HG02588 (cell line): Measurements from ENCODE around the gene NECTIN4.
"Not testable (repeated sequence)": the region's sequence is repeated elsewhere in the genome, so short reads cannot be mapped to it uniquely, and the experiment has no call there.

Experiments used
- ATAC-seq: cut with Tn5 transposase; IDR thresholded peaks from one replicate; pipeline ENCODE4 v1.9.1; 2021; ENCODE audit warnings: mild to moderate bottlenecking, moderate library complexity; ENCODE audit not compliant: unreplicated experiment

NECTIN4 gene

DNA sequence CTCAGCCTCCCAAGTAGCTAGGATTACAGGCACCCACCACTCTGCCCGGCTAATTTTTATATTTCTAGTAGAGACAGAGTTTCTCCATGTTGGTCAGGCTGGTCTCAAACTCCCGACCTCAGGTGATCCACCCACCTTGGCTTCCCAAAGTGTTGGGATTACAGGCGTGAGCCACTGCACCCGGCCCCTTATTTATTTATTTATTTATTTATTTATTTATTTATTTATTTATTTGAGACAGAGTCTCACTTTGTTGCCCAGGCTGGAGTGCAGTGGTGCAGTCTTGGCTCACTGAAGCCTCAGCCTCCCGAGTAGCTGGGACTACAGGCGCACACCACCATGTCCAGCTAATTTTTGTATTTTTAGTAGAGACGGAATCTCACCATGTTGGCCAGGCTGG, 23.7 kb downstream of the NECTIN4 start:
- ATAC-seq, result not testable (repeated sequence)

DNA sequence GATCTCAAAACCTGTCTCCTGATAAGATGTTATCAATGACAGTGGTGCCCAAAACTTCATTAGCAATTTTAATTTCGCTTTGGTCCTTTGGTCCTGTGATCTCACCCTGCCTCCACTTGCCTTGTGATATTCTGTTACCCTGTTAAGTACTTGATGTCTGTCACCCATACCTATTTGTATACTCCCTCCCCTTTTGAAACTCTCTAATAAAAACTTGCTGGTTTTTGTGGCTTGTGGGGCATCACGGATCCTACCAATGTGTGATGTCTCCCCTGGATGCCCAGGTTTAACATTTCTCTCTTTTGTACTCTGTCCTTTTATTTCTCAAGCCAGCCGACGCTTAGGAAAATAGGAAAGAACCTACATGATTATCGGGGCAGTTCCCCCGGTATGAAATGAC, 25.4 kb downstream of the NECTIN4 start:
- ATAC-seq, result not testable (repeated sequence)

DNA sequence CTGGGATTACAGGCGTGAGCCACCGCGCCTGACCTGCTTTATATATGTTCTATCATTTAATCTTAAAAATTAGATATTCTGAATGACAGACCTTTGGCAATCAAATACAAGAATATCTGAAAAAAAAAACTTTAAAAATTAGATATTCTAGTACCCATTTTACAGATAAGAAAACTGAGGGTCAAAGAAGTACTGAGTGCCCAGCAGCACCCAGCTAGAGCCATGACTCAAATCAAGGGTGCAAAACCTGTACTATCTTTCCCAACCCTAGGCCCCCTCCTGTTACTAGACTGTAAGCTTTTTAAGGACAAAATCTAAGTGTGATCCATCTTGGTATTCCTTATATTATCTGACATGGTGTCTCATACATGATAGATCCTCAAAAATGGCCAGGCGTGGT, 27.9 kb downstream of the NECTIN4 start:
- no peak for ATAC-seq

GRCh38 chr1:161059293-161059692, 30.1 kb downstream of the NECTIN4 start:
- no peak for ATAC-seq

DNA sequence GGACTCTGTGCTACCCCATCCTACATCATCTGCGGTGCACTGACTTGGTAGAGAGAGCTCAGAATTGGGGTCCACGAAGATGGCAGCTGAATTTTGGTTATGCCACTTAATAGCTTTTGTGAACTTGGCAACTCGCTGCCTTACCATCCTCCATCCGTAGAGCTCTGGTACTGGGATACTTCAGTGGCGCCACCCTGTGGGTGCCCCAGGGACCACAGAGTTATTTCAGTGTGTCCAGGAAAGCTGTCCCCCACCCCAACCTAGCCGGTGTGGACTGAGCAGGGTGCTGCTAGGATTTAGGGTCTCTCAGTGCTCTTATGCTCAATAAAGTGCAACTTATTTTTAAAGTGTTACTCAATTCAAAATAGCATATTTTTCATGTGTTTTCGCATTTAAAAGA, 34.6 kb downstream of the NECTIN4 start:
- no peak for ATAC-seq

- ATAC-seq, result no peak
These were observed 35.1 kb downstream of the NECTIN4 start for GRCh38 chr1:161054232-161054631.

DNA sequence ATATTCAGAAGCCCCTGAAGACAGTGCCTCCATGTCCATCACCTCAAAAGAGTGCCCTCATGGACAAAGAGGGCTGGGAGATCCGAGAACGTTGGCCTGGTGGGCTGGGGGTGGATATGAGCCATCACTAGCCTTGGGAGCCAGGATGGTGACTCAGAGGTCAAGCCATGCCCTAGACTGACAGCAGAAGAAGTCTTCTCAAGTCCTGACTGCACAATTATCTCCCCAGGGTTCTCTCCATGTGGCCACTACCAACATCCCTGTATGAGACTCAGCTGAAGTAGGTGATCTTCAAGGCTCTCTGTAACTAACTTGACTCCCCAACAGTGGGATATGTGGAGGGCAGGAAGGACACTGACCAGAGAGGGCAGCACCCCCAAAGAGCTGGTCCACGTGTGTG, 36.5 kb downstream of the NECTIN4 start:
- ATAC-seq, result no peak

GRCh38 chr1:161051219-161051618, 38.1 kb downstream of the NECTIN4 start:
- no peak for ATAC-seq

- no peak for ATAC-seq
These were observed 40.2 kb downstream of the NECTIN4 start for GRCh38 chr1:161048949-161049722.

DNA sequence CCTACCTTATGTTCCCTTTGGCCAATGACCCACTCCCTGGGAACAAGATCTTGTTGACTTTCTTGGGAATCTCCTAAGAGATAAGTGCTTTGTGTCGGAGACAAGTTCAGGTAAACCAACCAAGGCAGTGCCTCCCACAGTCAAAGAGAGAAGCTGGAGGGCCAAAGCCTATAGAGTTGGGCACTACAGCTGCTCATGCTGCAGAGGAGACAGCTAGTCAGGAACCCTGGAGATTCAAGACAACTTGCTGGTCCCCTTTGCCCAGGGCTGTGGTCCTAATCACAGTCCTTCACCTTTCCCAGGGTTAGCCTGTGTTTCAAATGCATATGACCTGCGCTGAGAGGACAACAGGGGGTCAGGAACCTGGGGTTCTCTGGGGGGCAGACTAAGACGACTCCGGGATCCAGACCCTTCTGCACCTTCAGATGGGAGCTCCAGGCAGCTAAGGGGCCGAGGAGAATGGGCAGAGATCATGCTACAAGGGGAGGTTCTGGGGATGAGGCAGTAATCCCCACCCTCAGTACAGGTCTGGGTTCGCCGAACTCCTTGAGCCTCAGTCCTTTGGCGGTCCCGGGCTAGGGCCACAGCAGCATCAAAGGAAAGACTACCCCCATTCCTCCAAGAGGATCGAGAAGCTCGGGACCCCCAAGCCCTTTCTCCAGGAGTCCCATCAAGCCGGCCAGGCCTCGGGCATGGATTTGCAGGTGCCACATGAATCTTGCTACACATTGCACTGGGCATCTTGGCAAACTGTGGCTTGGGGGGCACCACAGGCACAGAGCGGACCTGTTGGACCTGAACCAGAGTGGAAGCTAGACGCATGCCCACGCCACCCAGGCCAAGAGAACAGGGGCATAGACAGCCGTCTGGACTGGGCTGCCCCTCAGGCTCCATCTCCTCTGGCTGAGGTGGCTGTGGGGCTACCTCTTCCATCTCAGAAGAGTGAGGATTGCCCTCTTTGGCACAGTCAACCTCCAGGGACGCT, 41.6 kb downstream of the NECTIN4 start:
- no peak for ATAC-seq

GRCh38 chr1:161046605-161047228, 42.6 kb downstream of the NECTIN4 start:
- ATAC-seq, result no peak

DNA sequence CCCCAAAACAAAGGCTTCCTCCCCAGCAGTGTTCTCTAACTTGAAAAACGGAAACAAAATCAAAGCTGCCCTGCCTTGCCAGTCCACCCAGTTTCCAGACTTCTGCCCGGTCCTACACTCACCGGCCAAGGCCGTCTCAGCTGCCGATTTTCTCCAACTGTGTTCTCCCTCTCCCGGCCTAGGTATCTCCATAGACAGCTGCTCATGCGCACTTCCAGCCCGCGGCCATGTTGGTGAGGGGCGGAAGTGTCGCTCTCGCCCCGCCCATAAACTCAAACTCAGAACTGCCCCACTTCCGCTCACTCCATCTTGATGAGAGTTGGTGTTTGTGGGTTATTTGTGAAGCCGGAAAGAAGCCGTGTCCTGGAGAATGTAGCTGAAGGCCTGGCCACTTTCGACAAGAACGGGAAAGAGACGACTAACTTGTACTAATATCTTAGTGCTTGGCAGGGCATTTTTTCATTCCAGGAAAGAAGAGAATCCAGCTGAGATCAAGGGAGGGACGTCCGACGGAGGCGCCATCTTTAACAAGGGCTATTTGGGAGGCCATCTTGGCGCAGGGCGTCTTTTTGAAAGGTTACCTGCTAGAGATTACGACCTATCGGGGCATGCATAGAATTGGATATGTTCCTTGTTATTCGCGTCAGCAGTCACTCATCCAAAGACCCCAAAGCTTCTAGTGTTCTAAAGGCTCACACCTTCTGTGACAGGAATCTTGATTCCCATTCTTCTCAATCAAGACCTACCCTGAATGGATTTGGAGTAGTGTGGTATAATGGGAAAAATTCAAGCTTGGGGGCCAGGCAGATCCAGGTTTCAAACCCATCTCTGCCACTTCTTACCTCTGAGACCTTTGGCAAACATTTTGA, 43.4 kb downstream of the NECTIN4 start, which contains the start of gene USF1:
Gene USF1 (minus strand): TSS at position 242 of the 869 bp plus-strand sequence. CDS start 2,702 bp downstream, outside the sequence.
- peak; percentile 68 for ATAC-seq

GRCh38 chr1:161044908-161045735, 44.2 kb downstream of the NECTIN4 start:
- peak; percentile 37 for ATAC-seq

GRCh38 chr1:161044535-161044907, 44.8 kb downstream of the NECTIN4 start:
- no peak for ATAC-seq

DNA sequence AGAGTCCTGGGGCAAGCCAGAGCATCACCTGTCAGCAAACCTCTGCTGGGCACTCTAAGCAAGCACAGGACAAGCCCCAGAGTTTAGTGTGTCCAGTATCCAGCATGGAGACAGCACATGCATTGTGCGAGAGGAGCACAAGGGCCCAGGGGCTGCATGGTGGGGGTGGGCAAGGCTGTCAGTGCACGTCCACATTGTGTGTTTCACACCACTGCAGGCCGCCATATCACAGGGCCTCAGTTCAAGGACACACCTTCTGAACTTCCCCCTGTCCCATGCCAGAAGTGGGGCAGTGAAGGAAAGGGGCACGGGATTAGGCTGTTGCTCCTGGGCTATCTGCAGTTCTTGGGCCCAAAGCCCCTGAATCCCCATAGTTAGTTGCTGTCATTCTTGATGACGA, 49.8 kb downstream of the NECTIN4 start:
- no peak for ATAC-seq

DNA sequence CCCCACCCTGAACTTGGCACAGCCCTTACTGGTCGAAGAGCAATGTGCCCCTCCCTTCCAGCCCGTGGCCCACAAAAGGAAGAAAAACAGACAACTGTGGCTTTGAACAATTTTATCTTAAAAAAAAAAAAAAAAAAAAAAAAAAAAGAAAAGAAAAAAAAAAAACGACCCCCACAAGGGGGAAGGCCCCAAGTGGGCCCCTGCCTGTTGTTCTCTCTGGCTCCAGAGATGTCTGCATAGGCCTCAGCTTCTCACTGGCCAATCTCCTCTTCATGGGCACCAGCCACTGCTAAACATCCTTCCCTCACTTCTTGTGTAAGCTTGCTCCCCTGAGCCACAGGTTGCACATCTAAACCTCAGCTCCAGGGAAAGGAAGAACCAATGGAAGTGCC, 50.2 kb downstream of the NECTIN4 start:
- ATAC-seq, result no peak

DNA sequence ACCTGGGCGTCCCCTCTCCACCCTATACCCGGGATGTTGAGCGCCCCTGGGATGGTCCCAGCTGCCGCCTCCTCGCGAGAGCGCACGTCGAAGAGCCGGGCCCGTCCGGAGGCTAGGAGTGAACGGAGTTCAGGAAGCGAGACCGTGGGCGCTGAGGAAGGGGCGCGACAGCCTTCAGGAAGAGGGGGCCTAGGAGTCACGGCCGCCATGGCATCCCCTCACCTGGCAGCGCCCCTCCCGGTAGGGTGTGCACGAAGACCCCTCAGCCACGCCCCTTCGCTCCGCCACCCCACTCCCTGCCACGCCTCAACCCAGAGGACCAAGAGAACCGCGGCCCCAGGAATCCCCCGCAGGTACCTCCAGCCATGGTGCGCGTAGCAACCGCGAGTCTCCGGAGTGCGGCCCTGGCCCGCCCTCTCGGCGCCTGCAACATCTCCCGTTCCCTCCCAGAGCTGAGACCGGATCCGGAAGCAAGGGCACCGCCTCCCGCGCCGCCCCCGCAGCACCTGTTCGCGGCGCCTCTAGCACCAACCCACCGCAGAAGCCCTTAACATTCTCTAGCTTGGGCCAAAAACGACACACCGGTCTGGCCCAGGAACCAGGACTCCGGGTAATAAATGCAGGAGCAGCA, 50.7 kb downstream of the NECTIN4 start, which contains the start of gene TSTD1:
Gene TSTD1 (minus strand): TSS at position 442 of the 631 bp plus-strand sequence. CDS start 75 bp downstream, at position 367.
- peak; percentile 85 for ATAC-seq

- ATAC-seq, result no peak
These were observed 51.5 kb downstream of the NECTIN4 start for GRCh38 chr1:161037661-161038522.
